ENCODE measurements around the gene JAKMIP2. TPM values are rescaled to one million over a fixed set of nuclear protein-coding genes. Genes with fewer than 3 reads are reported as not detected.

Gene JAKMIP2
- total and polyA plus RNA-seq, 2 donors (not counting 3 experiments of a cell fraction or from before 2014, with no cell fraction given): not detected

GRCh38 chr5:147712019-147712418 is 70.5 kb downstream of the JAKMIP2 start:
- Histone ChIP-seq H3K36me3 (ENCODE audit: control insufficient read depth in 2 of 2, extremely low read depth in 1 of 2, insufficient read depth in 2 of 2, low read length in 2 of 2) (no peaks in the 10 kb centered on the region), H3K27ac (ENCODE audit: insufficient read depth, low read depth, low read length) (no peak overlapping the region), H4K20me1 (replicated peaks; ENCODE audit: control insufficient read depth, extremely low read depth, insufficient read depth, low read length) (no peaks in the 10 kb centered on the region), H3K27me3 (ENCODE audit: control insufficient read depth in 2 of 2, insufficient read depth in 2 of 2, low read length in 2 of 2) (no peaks in the 10 kb centered on the region), H3K9me3 (replicated peaks; ENCODE audit: control insufficient read depth, insufficient read depth, low read length) (no peaks in the 10 kb centered on the region), H3K9ac (replicated peaks; ENCODE audit: extremely low read depth, insufficient read depth, low read length) (no peak overlapping the region), H2AFZ (ENCODE audit: low read depth, low read length) (no peak overlapping the region), H3K79me2 (ENCODE audit: control insufficient read depth, insufficient read depth, low read length) (no peaks in the 10 kb centered on the region), H3K4me1 (ENCODE audit: control insufficient read depth, extremely low read depth, insufficient read depth, low read length) (no peaks in the 10 kb centered on the region), H3K4me2 (ENCODE audit: insufficient read depth, low read length) (no peak overlapping the region), H3K9me1 (replicated peaks; ENCODE audit: control insufficient read depth, extremely low read depth, insufficient read depth, low read length) (no peaks in the 10 kb centered on the region), H3K4me3 (replicated peaks in 1 of 3; ENCODE audit: insufficient read depth in 1 of 3, low read depth in 1 of 3, low read length in 3 of 3) (no peak overlapping the region)
- BruUV-seq (replicated peaks): no TSS peak
- ChIA-PET CTCF (no interaction called here), POLR2A (no interaction called here)
- no peak for DNase-seq (ENCODE audit: low read depth, low spot score)
- dilution Hi-C loops (cut with MboI; ENCODE audit: extremely low pct_ligation_motif_present, low sequenced_read_pairs): no loop called here
- no peak for FAIRE-seq
- TF ChIP-seq, protein P1, sequence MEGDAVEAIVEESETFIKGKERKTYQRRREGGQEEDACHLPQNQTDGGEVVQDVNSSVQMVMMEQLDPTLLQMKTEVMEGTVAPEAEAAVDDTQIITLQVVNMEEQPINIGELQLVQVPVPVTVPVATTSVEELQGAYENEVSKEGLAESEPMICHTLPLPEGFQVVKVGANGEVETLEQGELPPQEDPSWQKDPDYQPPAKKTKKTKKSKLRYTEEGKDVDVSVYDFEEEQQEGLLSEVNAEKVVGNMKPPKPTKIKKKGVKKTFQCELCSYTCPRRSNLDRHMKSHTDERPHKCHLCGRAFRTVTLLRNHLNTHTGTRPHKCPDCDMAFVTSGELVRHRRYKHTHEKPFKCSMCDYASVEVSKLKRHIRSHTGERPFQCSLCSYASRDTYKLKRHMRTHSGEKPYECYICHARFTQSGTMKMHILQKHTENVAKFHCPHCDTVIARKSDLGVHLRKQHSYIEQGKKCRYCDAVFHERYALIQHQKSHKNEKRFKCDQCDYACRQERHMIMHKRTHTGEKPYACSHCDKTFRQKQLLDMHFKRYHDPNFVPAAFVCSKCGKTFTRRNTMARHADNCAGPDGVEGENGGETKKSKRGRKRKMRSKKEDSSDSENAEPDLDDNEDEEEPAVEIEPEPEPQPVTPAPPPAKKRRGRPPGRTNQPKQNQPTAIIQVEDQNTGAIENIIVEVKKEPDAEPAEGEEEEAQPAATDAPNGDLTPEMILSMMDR (IDR thresholded peaks at IDR 0.05; ENCODE audit: extremely low read depth in 1 of 2, insufficient read depth in 1 of 2, low read depth in 1 of 2, low read length in 2 of 2): no peak
- no peak for TF ChIP-seq GATA2 (IDR thresholded peaks at IDR 0.05; ENCODE audit: insufficient read depth, insufficient read length, low read depth, low read length)
- TF ChIP-seq FOS (IDR thresholded peaks at IDR 0.05; ENCODE audit: borderline replicate concordance, insufficient read depth, low read length): no peak
- TF ChIP-seq MYC (IDR thresholded peaks at IDR 0.05; ENCODE audit: low read depth, low read length): no peak
- TF ChIP-seq POLR2A (IDR thresholded peaks at IDR 0.05; ENCODE audit: low read depth, low read length): no peak
- TF ChIP-seq POLR2AphosphoS5 (IDR thresholded peaks at IDR 0.05; ENCODE audit: insufficient read depth, low read depth, low read length): no peak
- no peak for TF ChIP-seq JUN (IDR thresholded peaks at IDR 0.05; ENCODE audit: borderline replicate concordance, insufficient read depth, insufficient read length, low read depth)
- TF ChIP-seq, protein P2, sequence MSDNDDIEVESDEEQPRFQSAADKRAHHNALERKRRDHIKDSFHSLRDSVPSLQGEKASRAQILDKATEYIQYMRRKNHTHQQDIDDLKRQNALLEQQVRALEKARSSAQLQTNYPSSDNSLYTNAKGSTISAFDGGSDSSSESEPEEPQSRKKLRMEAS (IDR thresholded peaks at IDR 0.05; ENCODE audit: insufficient read depth, insufficient read length): no peak
- no peak for TF ChIP-seq EZH2 (IDR thresholded peaks at IDR 0.05; ENCODE audit: borderline replicate concordance, low read depth, low read length, severe bottlenecking)
- intact Hi-C loops (cut with micrococcal nuclease): no loop called here
